NT2/D1 (cell line): ENCODE measurements around the gene MATCAP1.

Source experiments
- DNase-seq: peaks from one replicate; pipeline ENCODE4 v3.0.0-alpha.2; 2011; ENCODE audit warnings: low read depth, low spot score
- H3K27me3 ChIP-seq: 2 replicates; pipeline ENCODE4 v1.6.0; 2011; ENCODE audit warnings: mild to moderate bottlenecking; ENCODE audit not compliant: insufficient read length, insufficient read depth
- H3K36me3 ChIP-seq: 2 replicates; pipeline ENCODE4 v1.6.1; 2011; ENCODE audit warnings: mild to moderate bottlenecking, low read length, mixed read lengths; ENCODE audit not compliant: insufficient read depth, insufficient read length
- H3K4me1 ChIP-seq: 2 replicates; pipeline ENCODE4 v1.5.1; 2011; ENCODE audit not compliant: insufficient read depth, insufficient read length
- H3K4me3 ChIP-seq: 2 replicates; pipeline ENCODE4 v1.5.1; 2011; ENCODE audit warnings: low read depth; ENCODE audit not compliant: insufficient read length
- H3K9ac ChIP-seq: 2 replicates; pipeline ENCODE4 v1.6.0; 2011; ENCODE audit warnings: low read depth; ENCODE audit not compliant: insufficient read length
- H3K9me3 ChIP-seq: 2 replicates; pipeline ENCODE4 v1.5.1; 2011; ENCODE audit warnings: mild to moderate bottlenecking, low read length; ENCODE audit not compliant: insufficient read depth
- SUZ12 ChIP-seq: IDR thresholded peaks from 2 replicates; pipeline ENCODE4 v1.6.1; 2011; ENCODE audit not compliant: insufficient read length, insufficient read depth; ENCODE audit errors: extremely low read depth
- YY1 ChIP-seq: IDR thresholded peaks from 2 replicates; pipeline ENCODE4 v1.6.1; 2011; ENCODE audit not compliant: insufficient read length, insufficient read depth
- ZNF274 ChIP-seq: IDR thresholded peaks from 2 replicates; pipeline ENCODE4 v1.6.1; 2011; ENCODE audit warnings: mild to moderate bottlenecking, low read depth, low read length

MATCAP1 gene

DNA sequence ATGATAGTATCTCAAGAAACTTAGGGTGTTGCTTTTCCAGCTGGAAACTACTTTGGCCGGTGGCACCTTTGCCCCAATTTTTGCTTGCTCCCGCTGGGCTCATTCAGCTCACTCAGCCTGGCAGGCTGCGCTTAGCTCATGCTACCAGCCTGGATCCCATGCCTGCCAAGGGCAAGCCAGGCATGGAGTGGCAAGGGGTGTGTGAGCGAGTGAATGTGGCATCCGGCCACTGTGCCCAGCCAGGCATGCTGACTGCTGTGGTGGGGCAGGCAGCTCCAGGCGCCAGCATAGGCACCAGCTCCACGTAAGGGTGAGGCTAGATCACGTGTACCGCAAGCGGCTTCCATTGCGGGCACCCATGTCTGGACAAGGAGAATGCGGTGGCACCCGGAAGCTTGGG, 42.4 kb downstream of the MATCAP1 start:
- H3K4me1 ChIP-seq: no peaks in the 10 kb centered on the region
- H3K36me3 ChIP-seq: peaks cover 94% of the 10 kb centered on the region
- no peak for DNase-seq
- H3K27me3 ChIP-seq: no peaks in the 10 kb centered on the region
- H3K9ac ChIP-seq: no peak overlapping the region
- no peak for TF ChIP-seq SUZ12
- TF ChIP-seq YY1: no peak
- H3K9me3 ChIP-seq: no peaks in the 10 kb centered on the region
- no peak overlapping the region for H3K4me3 ChIP-seq

DNA sequence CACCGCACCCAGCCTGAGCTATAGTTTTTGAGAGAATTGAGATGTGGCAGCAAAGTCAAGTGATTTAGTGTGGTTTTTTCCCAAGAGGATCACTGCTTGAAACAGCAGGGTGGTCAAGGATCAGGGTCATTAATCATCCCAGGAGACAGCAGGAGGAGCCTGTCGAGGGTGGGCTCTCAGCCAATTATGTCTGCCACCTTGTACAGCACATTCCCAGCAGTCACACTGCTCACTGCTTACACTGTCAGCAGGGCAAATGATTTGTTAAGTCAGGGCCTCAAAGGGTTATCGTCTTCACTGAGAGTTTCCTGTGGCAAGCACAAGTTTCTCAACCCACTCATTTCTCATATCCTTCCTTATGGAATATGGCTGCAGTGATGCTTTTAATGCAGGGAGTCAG, 46.2 kb downstream of the MATCAP1 start:
- DNase-seq: no peak
- Histone ChIP-seq H3K9me3 (no peaks in the 10 kb centered on the region), H3K36me3 (peaks cover 90% of the 10 kb centered on the region), H3K27me3 (no peaks in the 10 kb centered on the region), H3K9ac (no peak overlapping the region), H3K4me1 (no peaks in the 10 kb centered on the region), H3K4me3 (no peak overlapping the region)
- TF ChIP-seq SUZ12 (no peak), ZNF274 (no peak), YY1 (no peak)

DNA sequence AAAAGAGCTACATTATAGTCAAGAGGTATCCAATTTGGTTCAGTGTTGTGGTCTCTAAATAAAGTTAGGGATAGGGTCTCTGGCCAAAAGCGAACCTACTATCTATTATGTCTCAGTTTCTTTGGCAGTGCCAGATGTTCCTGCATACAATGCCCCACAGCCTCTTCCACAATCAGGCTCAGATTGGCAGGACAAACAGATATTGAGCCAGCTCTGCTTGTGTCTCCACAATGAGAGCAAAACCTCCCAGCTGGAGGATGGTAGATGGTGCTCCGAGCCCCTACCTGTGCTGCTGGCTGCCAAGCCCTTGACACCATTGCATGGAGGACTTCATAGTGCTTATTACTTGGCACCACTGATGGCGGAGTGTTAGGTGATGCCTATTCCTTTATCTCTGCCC, 54.3 kb downstream of the MATCAP1 start:
- no peak for DNase-seq
- Histone ChIP-seq H3K27me3 (no peaks in the 10 kb centered on the region), H3K9me3 (no peaks in the 10 kb centered on the region), H3K4me3 (no peak overlapping the region), H3K9ac (no peak overlapping the region), H3K4me1 (no peaks in the 10 kb centered on the region), H3K36me3 (peaks cover 67% of the 10 kb centered on the region)
- no peak for TF ChIP-seq YY1
- no peak for TF ChIP-seq SUZ12
- TF ChIP-seq ZNF274: no peak

DNA sequence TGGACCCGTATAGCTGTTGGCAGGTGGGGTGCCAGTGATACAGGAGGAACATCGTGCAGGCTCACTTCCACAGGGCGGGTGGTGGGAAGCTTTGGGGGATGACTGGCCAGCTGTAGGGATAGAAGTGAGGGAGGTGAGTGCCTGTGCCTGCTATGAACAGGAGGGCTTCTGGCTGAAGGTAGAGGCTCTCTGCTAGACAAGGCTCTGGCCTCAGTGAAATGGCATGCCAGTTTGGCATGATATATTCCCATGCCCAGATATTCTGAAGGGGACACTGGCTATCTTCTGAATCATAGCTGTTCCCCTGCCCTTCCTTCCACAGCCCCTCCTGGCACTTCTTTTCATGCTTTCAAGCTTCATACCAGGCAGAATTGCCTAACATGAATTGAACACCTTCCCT, 54.9 kb downstream of the MATCAP1 start:
- no peaks in the 10 kb centered on the region for H3K27me3 ChIP-seq
- H3K36me3 ChIP-seq: peaks cover 67% of the 10 kb centered on the region
- H3K4me3 ChIP-seq: no peak overlapping the region
- TF ChIP-seq ZNF274: no peak
- no peaks in the 10 kb centered on the region for H3K9me3 ChIP-seq
- DNase-seq: no peak
- no peaks in the 10 kb centered on the region for H3K4me1 ChIP-seq
- no peak overlapping the region for H3K9ac ChIP-seq

DNA sequence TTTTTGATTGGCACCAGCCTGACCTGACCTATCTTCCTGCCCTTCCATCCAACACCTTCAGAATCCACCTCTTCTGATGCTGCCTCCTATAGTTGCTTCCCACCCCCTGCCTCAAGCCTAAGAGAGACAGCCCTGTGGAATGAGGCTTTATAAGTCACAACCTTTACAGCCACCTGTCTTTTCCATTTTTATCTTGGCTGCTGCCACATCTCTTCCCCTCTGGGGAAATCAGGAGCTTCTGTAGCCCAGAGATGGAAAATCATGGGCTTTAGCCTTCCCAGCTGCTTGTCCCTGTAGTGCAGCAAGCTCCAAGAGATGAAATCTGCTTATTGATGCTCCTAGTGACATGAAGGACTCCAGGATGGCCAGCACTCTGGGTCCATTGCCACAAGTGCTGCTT, 55.3 kb downstream of the MATCAP1 start:
- TF ChIP-seq SUZ12 (no peak), YY1 (no peak), ZNF274 (no peak)
- no peak overlapping the region for H3K4me3 ChIP-seq
- peaks cover 70% of the 10 kb centered on the region for H3K36me3 ChIP-seq
- H3K9me3 ChIP-seq: no peaks in the 10 kb centered on the region
- H3K9ac ChIP-seq: no peak overlapping the region
- no peaks in the 10 kb centered on the region for H3K27me3 ChIP-seq
- no peaks in the 10 kb centered on the region for H3K4me1 ChIP-seq
- DNase-seq: no peak
